Neutrophil (primary cell): ENCODE data around the gene STIM2.

Source experiments
- H3K27ac ChIP-seq: fragments of 200-600 bp; sonication (generic); 2 replicates; pipeline ENCODE4 v1.5.1; 2016; ENCODE audit warnings: mild to moderate bottlenecking, moderate library complexity
- H3K27me3 ChIP-seq: fragments of 200-600 bp; sonication (generic); 2 replicates; pipeline ENCODE4 v1.6.0; 2016; ENCODE audit warnings: mild to moderate bottlenecking
- H3K36me3 ChIP-seq: fragments of 200-600 bp; sonication (generic); 2 replicates; pipeline ENCODE4 v1.5.1; 2017
- H3K4me1 ChIP-seq, 2 experiments: fragments of 200-600 bp in 1 of 2; sonication (generic) in 1 of 2; 1 replicate in 1 of 2; 2 replicates in 1 of 2; pipeline versions ENCODE4 v1.5.1 to v1.6.1; 2013 to 2016; ENCODE audit warnings: low read depth in 1 of 2, low read length in 1 of 2, mild to moderate bottlenecking in 1 of 2, moderate library complexity in 1 of 2; ENCODE audit not compliant: control insufficient read depth in 1 of 2, insufficient read depth in 1 of 2
- H3K4me3 ChIP-seq, 2 experiments: fragments of 200-600 bp in 1 of 2; sonication (generic) in 1 of 2; 1 replicate in 1 of 2; 2 replicates in 1 of 2; pipeline ENCODE4 v1.5.1; 2013 to 2016; ENCODE audit warnings: low read depth in 1 of 2, low read length in 1 of 2, mild to moderate bottlenecking in 1 of 2, moderate library complexity in 1 of 2
- H3K9me3 ChIP-seq: fragments of 200-600 bp; sonication (generic); 2 replicates; pipeline ENCODE4 v1.5.1; 2016
- TF ChIP-seq, protein P1 (sequence below): fragments of 200-600 bp; sonication (generic); IDR thresholded peaks from 2 replicates; pipeline ENCODE4 v1.5.1; 2016; ENCODE audit warnings: antibody characterized with exemption

STIM2 gene

DNA sequence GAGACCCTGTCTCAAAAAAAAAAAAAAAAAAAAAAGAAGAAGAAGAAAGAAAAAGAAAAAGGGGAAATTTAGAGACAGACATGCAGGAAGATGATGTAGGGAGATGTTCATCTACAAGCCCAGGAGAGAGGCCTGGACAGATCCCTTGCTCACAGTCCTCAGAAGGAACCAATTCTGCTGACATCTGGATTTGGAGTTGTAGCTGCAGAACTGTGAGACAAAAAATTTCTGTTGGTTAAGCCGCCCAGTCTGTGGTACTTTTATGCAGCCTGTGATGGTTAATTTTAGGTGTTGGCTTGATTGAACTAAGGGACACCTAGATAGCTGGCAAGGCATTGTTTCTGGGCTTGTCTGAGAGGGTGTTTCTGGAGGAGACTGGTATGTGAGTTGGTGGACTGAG, 10.1 kb upstream of the STIM2 start:
- Histone ChIP-seq H3K4me3 (no peak overlapping the region), H3K36me3 (no peaks in the 10 kb centered on the region), H3K9me3 (no peaks in the 10 kb centered on the region), H3K27me3 (no peaks in the 10 kb centered on the region), H3K27ac (no peak overlapping the region), H3K4me1 (peaks cover 0 to 10% of the 10 kb centered on the region in 2 experiments)
- TF ChIP-seq, protein P1, sequence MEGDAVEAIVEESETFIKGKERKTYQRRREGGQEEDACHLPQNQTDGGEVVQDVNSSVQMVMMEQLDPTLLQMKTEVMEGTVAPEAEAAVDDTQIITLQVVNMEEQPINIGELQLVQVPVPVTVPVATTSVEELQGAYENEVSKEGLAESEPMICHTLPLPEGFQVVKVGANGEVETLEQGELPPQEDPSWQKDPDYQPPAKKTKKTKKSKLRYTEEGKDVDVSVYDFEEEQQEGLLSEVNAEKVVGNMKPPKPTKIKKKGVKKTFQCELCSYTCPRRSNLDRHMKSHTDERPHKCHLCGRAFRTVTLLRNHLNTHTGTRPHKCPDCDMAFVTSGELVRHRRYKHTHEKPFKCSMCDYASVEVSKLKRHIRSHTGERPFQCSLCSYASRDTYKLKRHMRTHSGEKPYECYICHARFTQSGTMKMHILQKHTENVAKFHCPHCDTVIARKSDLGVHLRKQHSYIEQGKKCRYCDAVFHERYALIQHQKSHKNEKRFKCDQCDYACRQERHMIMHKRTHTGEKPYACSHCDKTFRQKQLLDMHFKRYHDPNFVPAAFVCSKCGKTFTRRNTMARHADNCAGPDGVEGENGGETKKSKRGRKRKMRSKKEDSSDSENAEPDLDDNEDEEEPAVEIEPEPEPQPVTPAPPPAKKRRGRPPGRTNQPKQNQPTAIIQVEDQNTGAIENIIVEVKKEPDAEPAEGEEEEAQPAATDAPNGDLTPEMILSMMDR: no peak

DNA sequence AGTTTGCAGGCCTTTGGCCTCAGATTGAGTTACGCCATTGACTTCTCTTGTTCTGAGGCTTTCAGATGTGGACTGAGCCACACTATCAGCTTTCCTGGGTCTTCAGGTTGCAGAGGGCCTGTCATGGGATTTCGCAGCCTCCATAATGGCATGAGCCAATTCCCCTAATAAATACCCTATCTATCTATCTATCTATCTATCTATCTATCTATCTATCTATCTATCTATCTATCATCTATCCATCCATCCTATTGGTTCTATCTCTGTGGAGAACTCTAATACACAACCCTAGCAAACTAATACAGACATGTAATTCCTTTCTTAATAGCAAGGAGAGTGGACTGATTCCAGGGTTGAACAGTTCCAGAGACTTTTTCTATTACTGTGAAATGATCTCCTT, 9.5 kb upstream of the STIM2 start:
- Histone ChIP-seq H3K9me3 (no peaks in the 10 kb centered on the region), H3K27me3 (no peaks in the 10 kb centered on the region), H3K36me3 (no peaks in the 10 kb centered on the region), H3K27ac (no peak overlapping the region), H3K4me3 (no peak overlapping the region), H3K4me1 (peaks cover 0 to 10% of the 10 kb centered on the region in 2 experiments)
- TF ChIP-seq, protein P1: no peak

DNA sequence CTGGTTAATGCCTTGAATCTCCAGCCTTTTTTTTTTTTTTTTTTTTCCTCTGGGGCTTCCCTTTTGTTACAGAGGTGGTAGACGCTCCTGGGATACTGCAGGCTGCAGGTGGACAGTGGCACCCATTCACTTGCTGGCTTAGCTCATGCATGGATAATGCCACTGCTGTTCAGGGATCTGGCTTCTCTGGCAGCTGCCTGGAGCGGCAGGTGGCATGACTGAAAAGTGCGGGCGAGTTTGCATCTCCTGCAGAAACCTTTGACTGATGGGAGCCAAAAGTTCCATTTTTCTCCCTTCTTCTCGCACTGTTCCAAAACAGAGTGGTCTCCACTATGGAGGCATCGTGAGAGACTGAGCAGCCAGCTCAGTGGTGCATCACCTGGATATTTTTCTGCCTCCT, 5.9 kb upstream of the STIM2 start:
- TF ChIP-seq, protein P1: no peak
- Histone ChIP-seq H3K27ac (no peak overlapping the region), H3K36me3 (no peaks in the 10 kb centered on the region), H3K4me1 (peaks cover 25 to 29% of the 10 kb centered on the region in 2 experiments), H3K27me3 (no peaks in the 10 kb centered on the region), H3K4me3 (no peak overlapping the region), H3K9me3 (no peaks in the 10 kb centered on the region)

DNA sequence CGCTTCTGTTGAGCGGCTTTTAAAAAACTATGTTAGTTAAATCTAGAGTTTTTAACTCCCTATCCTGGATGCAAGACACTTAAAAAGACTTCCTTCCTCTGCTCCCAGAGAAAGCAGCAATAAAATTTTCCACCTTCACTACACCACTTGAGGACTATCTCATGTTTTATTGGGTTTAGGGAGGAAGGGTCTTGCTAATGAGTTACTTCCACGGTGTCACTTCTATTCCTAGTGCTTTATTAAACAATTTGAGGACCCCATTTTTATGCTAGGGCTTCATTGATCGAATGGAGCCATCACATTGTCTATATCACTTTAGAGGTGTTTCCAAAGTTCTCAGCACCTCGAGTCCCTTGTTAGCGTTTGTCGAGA, 3.7 kb upstream of the STIM2 start:
- Histone ChIP-seq H3K27me3 (no peaks in the 10 kb centered on the region), H3K9me3 (no peaks in the 10 kb centered on the region), H3K36me3 (no peaks in the 10 kb centered on the region), H3K4me1 (peaks cover 37 to 38% of the 10 kb centered on the region in 2 experiments), H3K27ac (peak overlapping the region; percentile 80), H3K4me3 (peak overlapping the region; percentile 85 to 93)
- TF ChIP-seq, protein P1: no peak

DNA sequence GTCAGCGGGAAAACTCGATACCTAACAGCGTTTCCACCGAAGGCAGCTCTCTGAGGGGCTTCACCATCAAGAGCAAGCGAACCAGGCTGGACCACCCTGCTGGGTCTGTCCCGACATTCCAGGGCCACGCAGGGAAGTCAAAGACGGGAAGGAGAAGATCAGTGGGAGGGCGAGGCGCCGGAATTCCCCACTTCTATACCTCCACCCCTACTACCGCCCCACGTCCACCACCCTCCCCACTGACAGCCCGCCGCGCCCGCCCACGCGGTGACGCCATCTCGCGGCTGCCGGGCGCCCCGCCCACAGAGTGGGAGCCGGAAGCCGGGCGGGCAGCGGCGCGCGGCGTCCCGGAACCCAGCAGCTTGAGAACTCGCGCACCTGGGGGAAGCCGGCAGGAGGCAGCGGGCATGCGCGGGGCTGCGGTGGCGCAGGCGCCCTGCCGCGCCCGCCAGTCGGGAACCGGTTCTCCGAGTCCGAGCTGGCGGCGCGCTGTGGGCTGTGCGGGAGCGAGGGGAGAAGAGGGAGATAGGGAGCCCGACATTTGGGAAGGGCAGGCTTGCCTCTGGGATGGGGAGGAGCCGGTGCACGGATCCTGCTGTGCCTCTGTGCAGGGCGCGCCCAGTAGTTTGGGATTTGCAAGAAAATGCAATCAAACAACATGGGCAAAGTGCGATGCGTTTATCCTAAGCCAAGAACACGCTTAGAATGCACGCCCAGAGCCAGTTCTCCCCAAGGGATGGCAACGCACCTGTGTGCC, 3.2 kb upstream of the STIM2 start:
- TF ChIP-seq, protein P1: peak; percentile 75
- H3K36me3 ChIP-seq: no peaks in the 10 kb centered on the region
- H3K27me3 ChIP-seq: peaks cover under 1% of the 10 kb centered on the region
- peaks cover 43% of the 10 kb centered on the region in 2 experiments for H3K4me1 ChIP-seq
- H3K4me3 ChIP-seq: peak overlapping the region; percentile 85 to 93
- H3K27ac ChIP-seq: peak overlapping the region; percentile 80
- H3K9me3 ChIP-seq: no peaks in the 10 kb centered on the region
